ENCODE measurements around the gene TMEM253.

The TMEM253 gene

DNA sequence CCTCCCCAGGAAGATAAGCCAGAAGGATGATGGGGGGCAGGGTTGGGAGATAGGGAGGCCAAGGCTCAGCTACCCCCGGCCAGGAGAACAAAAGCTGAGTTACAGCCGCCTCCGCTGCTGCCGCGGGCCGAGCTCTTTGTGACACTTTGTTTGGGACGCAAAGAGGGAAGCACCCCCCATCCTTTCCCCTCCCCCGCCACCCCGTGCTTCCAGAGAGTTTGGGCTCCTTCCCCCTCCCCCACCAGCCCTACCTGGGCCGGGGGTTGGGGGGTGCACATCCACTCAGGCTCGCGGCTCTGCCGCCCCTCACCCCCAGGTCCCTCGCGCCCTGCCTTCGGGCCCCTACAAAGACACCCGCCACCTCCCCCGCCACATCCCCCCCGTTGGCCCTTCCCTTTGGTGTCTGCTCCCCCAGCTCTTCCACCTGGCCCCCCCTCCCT, 3.2 kb upstream of the TMEM253 start:
- Histone ChIP-seq H3K18ac (ENCODE audit: low read length) (peak overlapping the region; percentile 43), H3K27ac (ENCODE audit: low read depth, low read length) (no peak overlapping the region), H3K27me3 (ENCODE audit: insufficient read depth, low read length) (no peaks in the 10 kb centered on the region), H2BK5ac (ENCODE audit: low read depth, low read length, poor library complexity) (no peak overlapping the region), H2AFZ (ENCODE audit: insufficient read depth, low read length, poor library complexity) (no peak overlapping the region), H4K8ac (ENCODE audit: low read depth, low read length) (peak overlapping the region; percentile 13), H3K4ac (ENCODE audit: low read depth, low read length) (no peak overlapping the region), H2AK5ac (ENCODE audit: low read length) (no peak overlapping the region), H3K9ac (ENCODE audit: low read length) (no peak overlapping the region), H3K14ac (ENCODE audit: low read length) (no peak overlapping the region), H3K79me2 (ENCODE audit: control insufficient read depth, insufficient read depth, low read length, poor library complexity) (no peaks in the 10 kb centered on the region), H2BK120ac (ENCODE audit: insufficient read depth, low read length, poor library complexity) (no peak overlapping the region), H3K4me3 (ENCODE audit: low read depth, low read length) (peak overlapping the region; percentile 59), H3K36me3 (ENCODE audit: control insufficient read depth in 1 of 2, insufficient read depth in 2 of 2, low read length in 2 of 2) (no peaks in the 10 kb centered on the region), H3K4me2 (ENCODE audit: low read length) (peak overlapping the region; percentile 44), H3K4me1 (ENCODE audit: control insufficient read depth in 1 of 2, insufficient read depth in 2 of 2, low read length in 2 of 2) (peaks cover 6 to 23% of the 10 kb centered on the region in 2 experiments), H3K79me1 (ENCODE audit: low read length) (no peaks in the 10 kb centered on the region), H2BK12ac (ENCODE audit: low read length) (no peak overlapping the region), H4K12ac (ENCODE audit: low read depth, low read length) (no peak overlapping the region), H3K23ac (ENCODE audit: low read length) (no peak overlapping the region), H4K91ac (ENCODE audit: low read depth, low read length) (no peak overlapping the region), H3K9me3 (ENCODE audit: insufficient read depth, low read depth, low read length) (peaks cover 2% of the 10 kb centered on the region)
- no peak for DNase-seq
- no CpG with 5 or more reads among the region's 19 CpGs for WGBS (ENCODE audit: extremely low coverage, insufficient coverage, insufficient read length)

- Histone ChIP-seq H4K12ac (ENCODE audit: low read depth, low read length) (no peak within 1 kb of the TSS), H2BK5ac (ENCODE audit: low read depth, low read length, poor library complexity) (no peak within 1 kb of the TSS), H3K36me3 (ENCODE audit: control insufficient read depth in 1 of 2, insufficient read depth in 2 of 2, low read length in 2 of 2) (no peaks in the 10 kb centered on the region), H3K79me2 (ENCODE audit: control insufficient read depth, insufficient read depth, low read length, poor library complexity) (no peaks in the 10 kb centered on the region), H3K18ac (ENCODE audit: low read length) (peak within 1 kb of the TSS; percentile 43), H4K91ac (ENCODE audit: low read depth, low read length) (no peak within 1 kb of the TSS), H3K4me3 (ENCODE audit: low read depth, low read length) (peak within 1 kb of the TSS; percentile 70), H2BK12ac (ENCODE audit: low read length) (no peak within 1 kb of the TSS), H3K27me3 (ENCODE audit: insufficient read depth, low read length) (no peaks in the 10 kb centered on the region), H3K27ac (ENCODE audit: low read depth, low read length) (no peak within 1 kb of the TSS), H3K79me1 (ENCODE audit: low read length) (peaks cover under 1% of the 10 kb centered on the region), H3K4me2 (ENCODE audit: low read length) (peak within 1 kb of the TSS; percentile 93), H3K4ac (ENCODE audit: low read depth, low read length) (no peak within 1 kb of the TSS), H3K9me3 (ENCODE audit: insufficient read depth, low read depth, low read length) (peaks cover 2% of the 10 kb centered on the region), H3K9ac (ENCODE audit: low read length) (peak within 1 kb of the TSS; percentile 44), H2AK5ac (ENCODE audit: low read length) (no peak within 1 kb of the TSS), H2BK120ac (ENCODE audit: insufficient read depth, low read length, poor library complexity) (no peak within 1 kb of the TSS), H3K14ac (ENCODE audit: low read length) (no peak within 1 kb of the TSS), H3K23ac (ENCODE audit: low read length) (no peak within 1 kb of the TSS), H4K8ac (ENCODE audit: low read depth, low read length) (peak within 1 kb of the TSS; percentile 20), H2AFZ (ENCODE audit: insufficient read depth, low read length, poor library complexity) (no peak within 1 kb of the TSS), H3K4me1 (ENCODE audit: control insufficient read depth in 1 of 2, insufficient read depth in 2 of 2, low read length in 2 of 2) (peaks cover 7 to 29% of the 10 kb centered on the region in 2 experiments)
- peak in 1 of 2 donors; percentile 58 for DNase-seq
- no CpG with 5 or more reads among the region's 90 CpGs for WGBS (ENCODE audit: extremely low coverage, insufficient coverage, insufficient read length)
Measured at GRCh38 chr14:21098076-21098891, 2.6 kb upstream of the TMEM253 start, which contains the start of gene ZNF219. TSS of gene ZNF219 (minus strand) at chr14:21098655. CDS start at chr14:21093591, 5,064 bp downstream.

DNA sequence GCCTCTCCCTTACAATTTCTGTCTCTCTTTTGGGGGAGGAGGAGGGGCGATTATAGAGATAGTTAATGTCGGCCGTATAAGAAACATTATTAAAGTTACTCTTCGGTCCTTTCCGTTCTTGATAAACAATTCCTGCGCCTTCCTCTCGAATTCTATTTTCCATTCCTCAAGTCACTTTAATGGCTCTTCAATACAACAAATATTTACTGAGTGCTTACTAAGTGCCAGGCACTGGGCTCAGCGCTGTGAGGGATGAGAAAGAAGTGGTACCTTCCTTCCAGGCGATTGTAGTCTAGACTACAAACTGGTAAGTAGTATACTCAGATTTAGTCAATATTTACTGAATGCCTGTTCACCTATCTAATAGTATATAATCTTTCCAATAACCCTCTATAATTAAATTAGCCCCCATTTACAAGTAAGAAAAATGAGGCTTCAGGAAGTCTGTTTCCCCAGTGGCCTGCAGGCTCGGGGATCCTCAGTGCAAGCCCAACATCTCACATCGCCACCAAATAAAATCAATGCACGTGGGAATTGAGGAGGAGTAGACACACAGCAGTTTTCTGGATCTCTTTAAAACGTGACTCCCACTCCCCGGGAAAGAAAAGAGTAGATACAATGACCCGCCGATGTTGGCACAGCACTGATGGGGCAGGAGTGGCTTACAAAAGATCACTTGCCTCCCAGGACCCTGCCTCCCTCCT, 1.8 kb upstream of the TMEM253 start:
- Histone ChIP-seq H4K91ac (ENCODE audit: low read depth, low read length) (no peak overlapping the region), H3K4me1 (ENCODE audit: control insufficient read depth in 1 of 2, insufficient read depth in 2 of 2, low read length in 2 of 2) (peaks cover 7 to 27% of the 10 kb centered on the region in 2 experiments), H3K4me2 (ENCODE audit: low read length) (peak overlapping the region; percentile 93), H4K12ac (ENCODE audit: low read depth, low read length) (no peak overlapping the region), H4K8ac (ENCODE audit: low read depth, low read length) (no peak overlapping the region), H2BK12ac (ENCODE audit: low read length) (no peak overlapping the region), H3K79me1 (ENCODE audit: low read length) (peaks cover 7% of the 10 kb centered on the region), H3K4ac (ENCODE audit: low read depth, low read length) (no peak overlapping the region), H3K14ac (ENCODE audit: low read length) (no peak overlapping the region), H2AK5ac (ENCODE audit: low read length) (no peak overlapping the region), H2BK5ac (ENCODE audit: low read depth, low read length, poor library complexity) (no peak overlapping the region), H3K4me3 (ENCODE audit: low read depth, low read length) (peak overlapping the region; percentile 70), H3K23ac (ENCODE audit: low read length) (no peak overlapping the region), H3K9me3 (ENCODE audit: insufficient read depth, low read depth, low read length) (peaks cover 2% of the 10 kb centered on the region), H3K27ac (ENCODE audit: low read depth, low read length) (no peak overlapping the region), H3K18ac (ENCODE audit: low read length) (no peak overlapping the region), H3K27me3 (ENCODE audit: insufficient read depth, low read length) (no peaks in the 10 kb centered on the region), H2BK120ac (ENCODE audit: insufficient read depth, low read length, poor library complexity) (no peak overlapping the region), H3K36me3 (ENCODE audit: control insufficient read depth in 1 of 2, insufficient read depth in 2 of 2, low read length in 2 of 2) (no peaks in the 10 kb centered on the region), H2AFZ (ENCODE audit: insufficient read depth, low read length, poor library complexity) (no peak overlapping the region), H3K79me2 (ENCODE audit: control insufficient read depth, insufficient read depth, low read length, poor library complexity) (peaks cover 3% of the 10 kb centered on the region), H3K9ac (ENCODE audit: low read length) (no peak overlapping the region)
- no CpG with 5 or more reads among the region's 16 CpGs for WGBS (ENCODE audit: extremely low coverage, insufficient coverage, insufficient read length)
- no peak for DNase-seq

- DNase-seq, result no peak
- no peak overlapping the region for H2AK5ac ChIP-seq (ENCODE audit: low read length)
- peaks cover 2% of the 10 kb centered on the region for H3K9me3 ChIP-seq (ENCODE audit: insufficient read depth, low read depth, low read length)
- peaks cover 11% of the 10 kb centered on the region for H3K79me1 ChIP-seq (ENCODE audit: low read length)
- H3K27ac ChIP-seq (ENCODE audit: low read depth, low read length), result no peak overlapping the region
- H3K9ac ChIP-seq (ENCODE audit: low read length), result no peak overlapping the region
- no peak overlapping the region for H3K4me2 ChIP-seq (ENCODE audit: low read length)
- no peak overlapping the region for H3K23ac ChIP-seq (ENCODE audit: low read length)
- H4K91ac ChIP-seq (ENCODE audit: low read depth, low read length), result no peak overlapping the region
- no peak overlapping the region for H2AFZ ChIP-seq (ENCODE audit: insufficient read depth, low read length, poor library complexity)
- H3K79me2 ChIP-seq (ENCODE audit: control insufficient read depth, insufficient read depth, low read length, poor library complexity), result peaks cover 6% of the 10 kb centered on the region
- no peaks in the 10 kb centered on the region for H3K36me3 ChIP-seq (ENCODE audit: control insufficient read depth in 1 of 2, insufficient read depth in 2 of 2, low read length in 2 of 2)
- peaks cover 7 to 23% of the 10 kb centered on the region in 2 experiments for H3K4me1 ChIP-seq (ENCODE audit: control insufficient read depth in 1 of 2, insufficient read depth in 2 of 2, low read length in 2 of 2)
- no peak overlapping the region for H2BK5ac ChIP-seq (ENCODE audit: low read depth, low read length, poor library complexity)
- H2BK120ac ChIP-seq (ENCODE audit: insufficient read depth, low read length, poor library complexity), result no peak overlapping the region
- no peak overlapping the region for H4K8ac ChIP-seq (ENCODE audit: low read depth, low read length)
- no CpG with 5 or more reads among the region's 5 CpGs for WGBS (ENCODE audit: extremely low coverage, insufficient coverage, insufficient read length)
- no peak overlapping the region for H3K18ac ChIP-seq (ENCODE audit: low read length)
- H3K27me3 ChIP-seq (ENCODE audit: insufficient read depth, low read length), result no peaks in the 10 kb centered on the region
- no peak overlapping the region for H4K12ac ChIP-seq (ENCODE audit: low read depth, low read length)
- no peak overlapping the region for H2BK12ac ChIP-seq (ENCODE audit: low read length)
- no peak overlapping the region for H3K4ac ChIP-seq (ENCODE audit: low read depth, low read length)
- no peak overlapping the region for H3K4me3 ChIP-seq (ENCODE audit: low read depth, low read length)
- H3K14ac ChIP-seq (ENCODE audit: low read length), result no peak overlapping the region
Measured at GRCh38 chr14:21099596-21099985, 1.3 kb upstream of the TMEM253 start.
